ENCODE measurements around the gene LACRT. TPM values are rescaled to one million over a fixed set of nuclear protein-coding genes. Genes with fewer than 3 reads are reported as not detected.

LACRT gene
- total RNA-seq, 3 donors from 2014 or later, result not detected

GRCh38 chr12:54622463-54623183 lies 12.1 kb downstream of the LACRT start:
- intact Hi-C loops (cut with DNase I; ENCODE audit: low total_unique reads), result no loop called here
- DNase-seq (ENCODE audit: low spot score in 2 of 2), result no peak
- Histone ChIP-seq H3K27me3 (no peaks in the 10 kb centered on the region), H3K27ac (no peak overlapping the region), H3K36me3 (no peaks in the 10 kb centered on the region), H3K4me3 (no peak overlapping the region), H3K9me3 (no peaks in the 10 kb centered on the region), H3K4me1 (no peaks in the 10 kb centered on the region)
- no peak for TF ChIP-seq CTCF (IDR thresholded peaks at IDR 0.05)
- TF ChIP-seq POLR2AphosphoS5 (IDR thresholded peaks at IDR 0.05), result no peak
- TF ChIP-seq POLR2A (IDR thresholded peaks at IDR 0.05), result no peak

GRCh38 chr12:54616933-54617680 lies 17.6 kb downstream of the LACRT start:
- no peak overlapping the region for H3K4me3 ChIP-seq
- no peaks in the 10 kb centered on the region for H3K4me1 ChIP-seq
- no peaks in the 10 kb centered on the region for H3K27me3 ChIP-seq
- DNase-seq (ENCODE audit: low spot score in 2 of 2), result no peak
- TF ChIP-seq POLR2A (IDR thresholded peaks at IDR 0.05) (no peak), POLR2AphosphoS5 (IDR thresholded peaks at IDR 0.05) (no peak)
- H3K27ac ChIP-seq, result peak overlapping the region; percentile 4 to 57
- H3K36me3 ChIP-seq, result no peaks in the 10 kb centered on the region
- no peaks in the 10 kb centered on the region for H3K9me3 ChIP-seq
- intact Hi-C loops (cut with DNase I; ENCODE audit: low total_unique reads), result no loop called here

- no peak for TF ChIP-seq POLR2AphosphoS5 (IDR thresholded peaks at IDR 0.05)
- TF ChIP-seq POLR2A (IDR thresholded peaks at IDR 0.05), result no peak
- no peak for TF ChIP-seq CTCF (IDR thresholded peaks at IDR 0.05)
- H3K4me3 ChIP-seq, result no peak overlapping the region
Measured at GRCh38 chr12:54612225-54612750, 22.4 kb downstream of the LACRT start.

GRCh38 chr12:54611715-54612149 lies 23.0 kb downstream of the LACRT start:
- H3K27me3 ChIP-seq, result no peaks in the 10 kb centered on the region
- no peaks in the 10 kb centered on the region for H3K36me3 ChIP-seq
- intact Hi-C loops (cut with DNase I; ENCODE audit: low total_unique reads), result no loop called here
- no peak overlapping the region for H3K4me3 ChIP-seq
- no peaks in the 10 kb centered on the region for H3K9me3 ChIP-seq
- H3K4me1 ChIP-seq, result no peaks in the 10 kb centered on the region
- TF ChIP-seq POLR2A (IDR thresholded peaks at IDR 0.05) (no peak), POLR2AphosphoS5 (IDR thresholded peaks at IDR 0.05) (no peak), CTCF (IDR thresholded peaks at IDR 0.05) (no peak)
- DNase-seq (ENCODE audit: low spot score in 2 of 2), result peak in 1 of 2 donors; percentile 52
- H3K27ac ChIP-seq, result peak overlapping the region; percentile 56 to 62

More at GRCh38 chr12:54612225-54612750, 22.4 kb downstream of the LACRT start:
- Histone ChIP-seq H3K36me3 (no peaks in the 10 kb centered on the region), H3K4me1 (no peaks in the 10 kb centered on the region), H3K27me3 (no peaks in the 10 kb centered on the region), H3K9me3 (no peaks in the 10 kb centered on the region), H3K27ac (peak overlapping the region in 1 of 2 donors; percentile 62)
- no peak for DNase-seq (ENCODE audit: low spot score in 2 of 2)
- intact Hi-C loops (cut with DNase I; ENCODE audit: low total_unique reads), result no loop called here

- TF ChIP-seq POLR2A (IDR thresholded peaks at IDR 0.05) (no peak), CTCF (IDR thresholded peaks at IDR 0.05) (no peak), POLR2AphosphoS5 (IDR thresholded peaks at IDR 0.05) (no peak)
- Histone ChIP-seq H3K9me3 (no peaks in the 10 kb centered on the region), H3K27ac (peak overlapping the region in 1 of 2 donors; percentile 25), H3K36me3 (no peaks in the 10 kb centered on the region), H3K27me3 (no peaks in the 10 kb centered on the region), H3K4me1 (no peaks in the 10 kb centered on the region), H3K4me3 (no peak overlapping the region)
- no peak for DNase-seq (ENCODE audit: low spot score in 2 of 2)
- intact Hi-C loops (cut with DNase I; ENCODE audit: low total_unique reads), result no loop called here
Measured at GRCh38 chr12:54608769-54609168, 25.9 kb downstream of the LACRT start.

Measured in breast epithelium (tissue), 4 donors.